Measurements from ENCODE around the gene ACHE. TPM values are rescaled to one million over a fixed set of nuclear protein-coding genes. Genes with fewer than 3 reads are reported as not detected.

ACHE gene
- total and polyA plus RNA-seq, 2 of the 13 experiments (the other 11 are each of a cell fraction or from before 2014, with no cell fraction given), result 0.18 to 0.40 TPM

DNA sequence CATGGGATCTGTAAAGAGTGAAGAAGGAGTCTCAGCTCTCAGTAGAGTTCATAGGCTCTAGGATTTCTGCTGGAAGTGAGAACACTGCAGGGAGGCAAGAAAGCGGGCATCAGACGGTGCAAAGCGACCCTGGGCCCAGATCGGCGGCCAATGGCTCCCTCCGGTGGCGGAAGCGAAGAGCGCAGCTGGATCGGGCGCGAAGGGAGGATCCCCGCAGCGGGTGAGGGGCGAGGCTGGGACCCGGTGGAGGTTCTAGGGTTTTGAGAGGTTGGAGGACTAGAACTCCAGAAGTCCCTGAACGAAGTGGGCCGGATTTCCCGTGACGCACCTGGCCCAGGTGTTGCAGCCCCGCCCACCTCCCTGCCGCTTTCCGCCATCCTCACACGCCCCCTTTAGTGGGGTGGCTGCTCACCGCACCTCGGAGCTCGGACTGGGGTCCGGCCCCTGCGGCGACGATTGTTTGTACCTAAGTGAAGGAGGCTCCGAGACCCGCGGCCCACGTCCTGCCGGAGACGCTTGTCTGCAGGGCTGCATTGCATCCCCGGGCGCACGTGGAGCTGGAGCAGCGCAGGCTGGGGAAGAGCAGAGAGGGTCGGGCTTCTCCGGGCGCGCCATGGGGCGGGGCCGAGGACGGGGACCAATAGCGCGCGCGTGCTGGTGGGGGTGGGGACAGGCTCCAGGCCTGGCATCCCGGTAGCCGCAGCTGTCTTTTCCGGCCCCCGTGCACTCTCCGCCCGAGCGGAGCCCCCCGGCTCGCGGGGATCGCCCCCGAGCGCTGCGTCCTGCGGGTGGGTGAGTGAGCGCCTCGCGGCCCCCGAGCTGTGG, 43.4 kb downstream of the ACHE start, which contains the start of gene SLC12A9 (continued):
- TF ChIP-seq, protein P1, sequence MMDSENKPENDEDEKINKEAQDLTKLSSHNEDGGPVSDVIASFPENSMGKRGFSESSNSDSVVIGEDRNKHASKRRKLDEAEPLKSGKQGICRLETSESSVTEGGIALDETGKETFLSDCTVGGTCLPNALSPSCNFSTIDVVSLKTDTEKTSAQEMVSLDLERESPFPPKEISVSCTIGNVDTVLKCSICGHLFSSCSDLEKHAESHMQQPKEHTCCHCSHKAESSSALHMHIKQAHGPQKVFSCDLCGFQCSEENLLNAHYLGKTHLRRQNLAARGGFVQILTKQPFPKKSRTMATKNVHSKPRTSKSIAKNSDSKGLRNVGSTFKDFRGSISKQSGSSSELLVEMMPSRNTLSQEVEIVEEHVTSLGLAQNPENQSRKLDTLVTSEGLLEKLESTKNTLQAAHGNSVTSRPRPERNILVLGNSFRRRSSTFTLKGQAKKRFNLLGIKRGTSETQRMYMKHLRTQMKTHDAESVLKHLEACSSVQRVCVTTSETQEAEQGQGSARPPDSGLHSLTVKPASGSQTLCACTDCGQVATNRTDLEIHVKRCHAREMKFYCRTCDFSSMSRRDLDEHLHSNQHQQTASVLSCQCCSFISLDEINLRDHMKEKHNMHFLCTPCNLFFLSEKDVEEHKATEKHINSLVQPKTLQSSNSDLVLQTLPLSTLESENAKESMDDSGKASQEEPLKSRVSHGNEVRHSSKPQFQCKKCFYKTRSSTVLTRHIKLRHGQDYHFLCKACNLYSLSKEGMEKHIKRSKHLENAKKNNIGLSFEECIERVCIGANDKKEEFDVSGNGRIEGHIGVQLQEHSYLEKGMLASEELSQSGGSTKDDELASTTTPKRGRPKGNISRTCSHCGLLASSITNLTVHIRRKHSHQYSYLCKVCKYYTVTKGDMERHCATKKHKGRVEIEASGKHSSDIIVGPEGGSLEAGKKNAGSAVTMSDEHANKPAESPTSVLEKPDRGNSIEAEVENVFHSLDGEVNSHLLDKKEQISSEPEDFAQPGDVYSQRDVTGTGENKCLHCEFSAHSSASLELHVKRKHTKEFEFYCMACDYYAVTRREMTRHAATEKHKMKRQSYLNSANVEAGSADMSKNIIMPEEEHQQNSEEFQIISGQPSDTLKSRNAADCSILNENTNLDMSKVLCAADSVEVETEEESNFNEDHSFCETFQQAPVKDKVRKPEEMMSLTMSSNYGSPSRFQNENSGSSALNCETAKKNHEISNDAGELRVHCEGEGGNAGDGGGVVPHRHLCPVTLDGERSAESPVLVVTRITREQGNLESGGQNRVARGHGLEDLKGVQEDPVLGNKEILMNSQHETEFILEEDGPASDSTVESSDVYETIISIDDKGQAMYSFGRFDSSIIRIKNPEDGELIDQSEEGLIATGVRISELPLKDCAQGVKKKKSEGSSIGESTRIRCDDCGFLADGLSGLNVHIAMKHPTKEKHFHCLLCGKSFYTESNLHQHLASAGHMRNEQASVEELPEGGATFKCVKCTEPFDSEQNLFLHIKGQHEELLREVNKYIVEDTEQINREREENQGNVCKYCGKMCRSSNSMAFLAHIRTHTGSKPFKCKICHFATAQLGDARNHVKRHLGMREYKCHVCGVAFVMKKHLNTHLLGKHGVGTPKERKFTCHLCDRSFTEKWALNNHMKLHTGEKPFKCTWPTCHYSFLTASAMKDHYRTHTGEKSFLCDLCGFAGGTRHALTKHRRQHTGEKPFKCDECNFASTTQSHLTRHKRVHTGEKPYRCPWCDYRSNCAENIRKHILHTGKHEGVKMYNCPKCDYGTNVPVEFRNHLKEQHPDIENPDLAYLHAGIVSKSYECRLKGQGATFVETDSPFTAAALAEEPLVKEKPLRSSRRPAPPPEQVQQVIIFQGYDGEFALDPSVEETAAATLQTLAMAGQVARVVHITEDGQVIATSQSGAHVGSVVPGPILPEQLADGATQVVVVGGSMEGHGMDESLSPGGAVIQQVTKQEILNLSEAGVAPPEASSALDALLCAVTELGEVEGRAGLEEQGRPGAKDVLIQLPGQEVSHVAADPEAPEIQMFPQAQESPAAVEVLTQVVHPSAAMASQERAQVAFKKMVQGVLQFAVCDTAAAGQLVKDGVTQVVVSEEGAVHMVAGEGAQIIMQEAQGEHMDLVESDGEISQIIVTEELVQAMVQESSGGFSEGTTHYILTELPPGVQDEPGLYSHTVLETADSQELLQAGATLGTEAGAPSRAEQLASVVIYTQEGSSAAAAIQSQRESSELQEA (CRISPR knock-in tag; IDR thresholded peaks at IDR 0.05; ENCODE audit: not compliant biosample characterization), result peak; percentile 93
- TF ChIP-seq MIXL1 (CRISPR knock-in tag; IDR thresholded peaks at IDR 0.05), result 0 out of 2 replicates have a peak, but pooled peaks have one; percentile 35
- TF ChIP-seq, protein P2, sequence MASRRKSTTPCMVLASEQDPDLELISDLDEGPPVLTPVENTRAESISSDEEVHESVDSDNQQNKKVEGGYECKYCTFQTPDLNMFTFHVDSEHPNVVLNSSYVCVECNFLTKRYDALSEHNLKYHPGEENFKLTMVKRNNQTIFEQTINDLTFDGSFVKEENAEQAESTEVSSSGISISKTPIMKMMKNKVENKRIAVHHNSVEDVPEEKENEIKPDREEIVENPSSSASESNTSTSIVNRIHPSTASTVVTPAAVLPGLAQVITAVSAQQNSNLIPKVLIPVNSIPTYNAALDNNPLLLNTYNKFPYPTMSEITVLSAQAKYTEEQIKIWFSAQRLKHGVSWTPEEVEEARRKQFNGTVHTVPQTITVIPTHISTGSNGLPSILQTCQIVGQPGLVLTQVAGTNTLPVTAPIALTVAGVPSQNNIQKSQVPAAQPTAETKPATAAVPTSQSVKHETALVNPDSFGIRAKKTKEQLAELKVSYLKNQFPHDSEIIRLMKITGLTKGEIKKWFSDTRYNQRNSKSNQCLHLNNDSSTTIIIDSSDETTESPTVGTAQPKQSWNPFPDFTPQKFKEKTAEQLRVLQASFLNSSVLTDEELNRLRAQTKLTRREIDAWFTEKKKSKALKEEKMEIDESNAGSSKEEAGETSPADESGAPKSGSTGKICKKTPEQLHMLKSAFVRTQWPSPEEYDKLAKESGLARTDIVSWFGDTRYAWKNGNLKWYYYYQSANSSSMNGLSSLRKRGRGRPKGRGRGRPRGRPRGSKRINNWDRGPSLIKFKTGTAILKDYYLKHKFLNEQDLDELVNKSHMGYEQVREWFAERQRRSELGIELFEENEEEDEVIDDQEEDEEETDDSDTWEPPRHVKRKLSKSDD (CRISPR knock-in tag; IDR thresholded peaks at IDR 0.05; ENCODE audit: low read depth), result 0 out of 2 replicates have a peak, but pooled peaks have one; percentile 26
- 0 out of 4 replicates have a peak, but pooled peaks of 1 of the 2 experiments have one; percentile 17 for TF ChIP-seq NR2F1 (CRISPR knock-in tag; IDR thresholded peaks at IDR 0.05)
- TF ChIP-seq KAT7 (CRISPR knock-in tag; IDR thresholded peaks at IDR 0.05; ENCODE audit: borderline replicate concordance), result 0 out of 2 replicates have a peak, but pooled peaks have one; percentile 47
- TF ChIP-seq SPEN (CRISPR knock-in tag; IDR thresholded peaks at IDR 0.05; ENCODE audit: low read depth), result no peak
- TF ChIP-seq ZNF577 (CRISPR knock-in tag; IDR thresholded peaks at IDR 0.05; ENCODE audit: borderline replicate concordance, low read depth), result no peak
- TF ChIP-seq KDM6A (CRISPR knock-in tag; IDR thresholded peaks at IDR 0.05; ENCODE audit: low read depth), result no peak
- 0 out of 2 replicates have a peak, but pooled peaks have one; percentile 16 for TF ChIP-seq ZBTB7B (CRISPR knock-in tag; IDR thresholded peaks at IDR 0.05)
- no peak for TF ChIP-seq ZNF713 (CRISPR knock-in tag; IDR thresholded peaks at IDR 0.05)
- TF ChIP-seq, protein P3, sequence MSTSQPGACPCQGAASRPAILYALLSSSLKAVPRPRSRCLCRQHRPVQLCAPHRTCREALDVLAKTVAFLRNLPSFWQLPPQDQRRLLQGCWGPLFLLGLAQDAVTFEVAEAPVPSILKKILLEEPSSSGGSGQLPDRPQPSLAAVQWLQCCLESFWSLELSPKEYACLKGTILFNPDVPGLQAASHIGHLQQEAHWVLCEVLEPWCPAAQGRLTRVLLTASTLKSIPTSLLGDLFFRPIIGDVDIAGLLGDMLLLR (CRISPR knock-in tag; IDR thresholded peaks at IDR 0.05), result peak; percentile 99; the same call in 1 of the 2 replicates
- peak; percentile 91 for TF ChIP-seq KDM5A (IDR thresholded peaks at IDR 0.05; ENCODE audit: borderline replicate concordance, low read length)
- peak; percentile 6; the same call in 1 of the 2 replicates for TF ChIP-seq RXRB (CRISPR knock-in tag; IDR thresholded peaks at IDR 0.05; ENCODE audit: borderline replicate concordance)
- TF ChIP-seq ADNP (CRISPR knock-in tag; IDR thresholded peaks at IDR 0.05), result no peak
- TF ChIP-seq RFX5 (IDR thresholded peaks at IDR 0.05; ENCODE audit: low read depth, low read length), result no peak
- no peak for TF ChIP-seq KDM4B (CRISPR knock-in tag; IDR thresholded peaks at IDR 0.05)
- TF ChIP-seq FOXK2 (IDR thresholded peaks at IDR 0.05), result no peak
- TF ChIP-seq SP5 (CRISPR knock-in tag; IDR thresholded peaks at IDR 0.05; ENCODE audit: borderline replicate concordance, low read depth), result no peak
- TF ChIP-seq ISX (CRISPR knock-in tag; conservative IDR thresholded peaks at IDR 0.05), result no peak

All from HepG2 (cell line).